ENCODE measurements around the gene GNGT2.

The GNGT2 gene

GRCh38 chr17:49165143-49165542 lies 45.2 kb downstream of the GNGT2 start:
- DNase-seq, result no peak

DNA sequence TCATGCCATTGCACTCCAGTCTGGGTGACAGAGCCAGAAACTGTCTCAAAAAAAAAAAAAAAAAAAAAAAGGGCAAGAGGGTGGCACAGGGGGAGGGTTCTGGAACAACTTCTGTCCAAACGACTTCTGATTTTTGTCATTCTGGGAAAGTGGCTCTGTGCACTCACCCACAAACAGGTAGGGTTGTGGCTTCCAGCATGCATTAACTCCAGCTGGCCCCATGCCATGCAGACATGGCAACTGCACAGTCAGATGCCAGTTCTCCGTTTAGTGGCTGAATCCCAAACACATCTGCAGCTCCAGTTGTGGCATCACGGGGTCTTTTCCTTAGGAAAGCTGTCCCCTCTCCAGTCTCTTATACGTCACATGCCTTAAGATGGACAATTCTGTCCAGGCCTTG lies 47.5 kb downstream of the GNGT2 start:
- no peak for DNase-seq

- DNase-seq, result no peak
Measured at GRCh38 chr17:49157784-49158183, 52.6 kb downstream of the GNGT2 start.

- no peak for DNase-seq
Measured at GRCh38 chr17:49156256-49156655, 54.1 kb downstream of the GNGT2 start.
